Measurements from ENCODE around the gene ZNF562.

The ZNF562 gene

GRCh38 chr19:9641810-9642209 is 33.1 kb downstream of the ZNF562 start:
- no peak for DNase-seq

DNA sequence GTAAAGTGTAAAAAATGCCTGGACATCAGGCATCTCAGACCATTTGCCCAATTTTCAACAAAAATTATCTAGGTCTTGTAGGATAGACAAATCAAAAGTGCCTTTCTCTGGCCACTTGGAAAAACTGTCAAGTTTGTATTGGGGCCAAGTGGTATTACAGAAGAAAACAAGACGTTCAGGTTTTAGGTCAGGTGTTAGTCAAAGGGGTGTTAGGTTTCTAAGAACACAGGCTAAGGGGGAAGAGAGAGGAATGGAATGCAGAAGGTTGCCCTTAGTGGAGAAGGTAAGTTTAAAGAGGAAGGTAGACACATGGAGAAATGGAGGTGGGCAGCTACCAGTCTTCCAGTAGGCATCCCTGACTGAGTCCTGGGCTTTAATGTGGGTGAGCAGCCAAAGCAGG is 33.9 kb downstream of the ZNF562 start:
- DNase-seq: no peak

DNA sequence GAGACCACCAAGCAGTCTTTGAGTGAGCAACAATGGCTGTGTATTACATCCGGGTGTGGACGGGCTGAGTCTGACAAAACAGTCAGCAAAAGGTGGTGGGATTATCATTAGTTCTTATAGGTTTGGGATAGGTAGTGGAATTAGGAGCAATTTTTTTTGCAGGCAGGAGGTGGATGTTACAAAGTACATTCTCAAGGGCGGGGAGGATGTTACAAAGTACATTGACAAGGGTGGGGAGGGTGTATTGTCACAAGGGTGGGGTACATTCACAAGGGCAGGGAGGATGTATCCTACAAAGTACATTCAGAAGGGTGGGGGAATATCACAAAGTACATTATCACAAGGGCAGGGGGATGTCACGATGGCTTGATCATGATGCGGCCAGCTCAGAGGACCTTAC is 38.9 kb downstream of the ZNF562 start:
- no peak for DNase-seq

- no peak for DNase-seq
Observed at GRCh38 chr19:9627856-9628255, 47.0 kb downstream of the ZNF562 start.

DNA sequence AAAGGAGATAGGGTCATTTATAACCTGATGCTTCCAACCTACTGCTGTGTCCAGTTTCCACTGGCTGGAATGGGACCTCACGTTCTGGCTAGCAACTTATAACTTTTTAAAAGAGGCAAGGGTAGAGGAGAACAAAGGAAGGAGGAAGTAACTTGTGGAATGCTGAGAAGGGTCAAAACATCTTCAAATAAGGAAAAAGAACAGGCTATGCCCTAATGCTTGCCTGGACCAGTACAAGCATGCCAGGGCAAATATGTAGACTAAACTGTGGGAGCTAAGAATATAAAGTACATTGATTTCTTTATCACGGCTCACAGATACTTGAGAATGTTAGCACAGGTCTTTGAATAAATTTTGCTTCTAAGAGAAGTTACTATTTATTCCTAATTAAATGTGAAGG is 52.4 kb downstream of the ZNF562 start:
- no peak for DNase-seq

DNA sequence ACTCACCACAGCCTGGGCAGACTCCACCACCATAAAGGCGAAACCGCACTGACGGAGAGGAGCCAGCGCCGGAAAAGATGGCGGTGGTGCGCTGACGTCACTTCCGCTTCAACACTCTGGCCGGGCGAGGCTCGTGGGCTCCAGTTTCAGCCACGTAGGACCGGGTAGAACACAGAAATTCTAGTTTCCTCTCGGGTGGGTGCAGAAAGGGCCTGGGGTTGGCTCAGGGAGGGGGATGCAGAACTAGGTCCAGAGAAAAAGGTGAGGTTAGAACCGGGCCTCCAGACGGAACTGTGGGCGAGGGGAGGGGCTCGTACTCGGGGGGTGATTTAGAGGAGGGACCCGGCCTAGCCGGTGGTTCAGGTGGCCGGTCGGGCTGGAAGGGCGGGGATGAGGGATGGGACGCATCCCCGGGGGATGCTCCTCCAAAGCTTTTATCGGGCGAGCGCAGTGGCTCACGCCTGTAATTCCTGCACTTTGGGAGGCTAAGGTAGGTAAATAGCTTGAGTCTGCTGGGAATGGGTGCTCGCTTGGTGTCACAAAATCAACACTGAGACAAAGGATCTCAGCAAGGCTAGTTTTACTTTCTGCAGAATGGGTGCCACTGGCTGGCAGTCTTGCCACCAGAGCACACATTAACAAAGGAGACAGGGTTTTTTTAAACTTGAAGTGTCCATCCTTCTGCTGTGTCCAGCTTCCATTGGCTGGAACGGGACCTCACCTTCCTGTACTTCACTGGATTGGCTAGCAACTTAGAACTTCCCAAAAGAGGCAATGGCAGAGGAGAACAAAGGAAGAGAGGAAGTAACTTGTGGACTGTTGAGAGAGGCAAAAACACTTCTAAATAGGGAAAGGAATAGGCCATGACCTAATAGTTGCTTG is 53.5 kb downstream of the ZNF562 start, which contains the start of gene ZNF561:
ZNF561 (minus strand) TSS at position 77 of the 882 bp plus-strand sequence. CDS start 1,776 bp downstream, outside the sequence.
- peak; percentile 90 for DNase-seq

DNA sequence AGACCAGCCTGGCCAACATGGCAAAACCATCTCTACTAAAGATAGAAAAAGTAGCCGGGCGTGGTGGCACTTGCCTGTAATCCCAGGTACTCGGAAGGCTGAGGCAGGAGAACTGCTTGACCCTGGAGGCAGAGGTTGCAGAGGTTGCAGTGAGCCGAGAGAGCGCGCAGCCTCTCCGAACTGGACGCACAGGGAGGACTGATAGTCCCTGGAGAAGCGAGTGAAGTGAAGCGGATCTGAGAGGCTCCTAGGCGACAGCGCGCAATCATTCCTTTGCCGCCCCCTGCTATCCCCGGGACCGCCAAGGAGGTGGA is 54.1 kb downstream of the ZNF562 start:
- DNase-seq: no peak

DNA sequence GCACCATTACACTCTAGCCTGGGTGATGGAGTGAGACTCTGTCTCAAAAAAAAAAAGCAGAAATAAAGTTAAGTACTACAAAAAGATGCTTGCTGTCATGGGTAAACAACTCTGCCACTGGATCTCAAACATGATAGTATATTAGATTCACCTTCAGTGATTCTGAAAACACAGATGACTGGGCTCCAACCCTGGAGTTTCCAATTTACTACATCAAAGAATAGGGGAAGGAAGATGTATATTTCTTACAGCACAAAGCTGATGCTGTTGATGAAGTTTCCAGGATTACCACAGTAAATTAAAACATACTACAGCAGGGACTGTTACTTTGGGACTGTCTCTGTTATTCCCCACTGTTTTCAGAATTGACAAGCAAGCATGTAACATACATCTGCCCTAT is 59.1 kb downstream of the ZNF562 start:
- DNase-seq: no peak

DNA sequence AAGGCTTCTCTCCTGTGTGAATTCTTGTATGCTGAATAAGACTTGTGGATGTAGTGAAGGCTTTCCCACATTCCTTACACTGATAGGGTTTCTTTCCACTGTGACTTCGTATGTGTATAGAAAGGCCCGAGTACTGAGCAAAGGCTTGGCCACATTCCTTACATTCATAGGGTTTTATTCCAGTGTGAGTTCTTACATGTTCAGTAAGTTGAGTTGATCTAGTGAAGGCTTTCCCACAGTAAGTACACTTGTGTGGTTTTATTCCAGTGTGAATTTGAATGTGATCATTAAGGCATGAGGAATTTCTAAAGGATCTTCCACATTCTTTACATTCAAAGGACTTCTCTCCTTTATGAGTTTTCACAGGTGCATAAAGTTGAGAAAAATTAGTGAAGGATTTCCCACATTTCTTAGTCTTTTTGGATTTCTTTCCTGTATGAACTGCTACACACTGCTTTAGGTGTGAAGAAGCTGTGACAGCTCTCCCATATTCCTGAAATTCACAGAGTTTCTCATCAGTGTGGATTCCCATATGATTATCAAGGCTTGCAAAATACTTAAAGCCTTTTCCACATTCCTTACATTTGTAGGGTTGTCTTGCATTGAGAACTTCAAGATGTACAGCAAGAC is 64.3 kb downstream of the ZNF562 start:
- DNase-seq: no peak

GRCh38 chr19:9608912-9609311 is 66.0 kb downstream of the ZNF562 start:
- DNase-seq: no peak

DNA sequence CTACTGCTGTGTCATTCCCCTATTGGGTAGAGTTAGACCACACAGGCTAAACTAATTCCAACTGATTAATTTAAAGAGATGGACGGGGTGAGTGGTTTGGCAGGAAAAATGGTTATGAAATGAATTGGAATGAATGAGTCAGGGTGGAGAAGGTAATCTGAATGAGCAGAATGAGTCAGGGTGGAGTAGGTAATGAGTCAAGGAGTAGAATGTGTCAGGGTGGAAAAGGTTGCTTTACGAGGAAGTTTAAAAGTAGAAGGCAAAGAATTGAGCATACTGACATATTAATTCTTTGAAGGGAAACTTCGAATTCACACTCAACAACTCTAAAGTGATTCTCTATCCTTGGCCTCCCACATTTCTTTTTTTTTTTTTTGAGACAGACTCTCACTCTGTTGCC is 77.9 kb downstream of the ZNF562 start:
- no peak for DNase-seq

Measured in central memory CD4-positive, alpha-beta T cell (primary cell).